ENCODE results near the gene MC1R.
"Not testable (repeated sequence)": the region's sequence is repeated elsewhere in the genome, so short reads cannot be mapped to it uniquely, and the experiment has no call there.

MC1R gene

GRCh38 chr16:89915303-89916232 is 3.1 kb upstream of the MC1R start:
- DNase-seq = no peak

- DNase-seq = peak; percentile 35
These were observed 749 bp upstream of the MC1R start for GRCh38 chr16:89917773-89918452.

DNA sequence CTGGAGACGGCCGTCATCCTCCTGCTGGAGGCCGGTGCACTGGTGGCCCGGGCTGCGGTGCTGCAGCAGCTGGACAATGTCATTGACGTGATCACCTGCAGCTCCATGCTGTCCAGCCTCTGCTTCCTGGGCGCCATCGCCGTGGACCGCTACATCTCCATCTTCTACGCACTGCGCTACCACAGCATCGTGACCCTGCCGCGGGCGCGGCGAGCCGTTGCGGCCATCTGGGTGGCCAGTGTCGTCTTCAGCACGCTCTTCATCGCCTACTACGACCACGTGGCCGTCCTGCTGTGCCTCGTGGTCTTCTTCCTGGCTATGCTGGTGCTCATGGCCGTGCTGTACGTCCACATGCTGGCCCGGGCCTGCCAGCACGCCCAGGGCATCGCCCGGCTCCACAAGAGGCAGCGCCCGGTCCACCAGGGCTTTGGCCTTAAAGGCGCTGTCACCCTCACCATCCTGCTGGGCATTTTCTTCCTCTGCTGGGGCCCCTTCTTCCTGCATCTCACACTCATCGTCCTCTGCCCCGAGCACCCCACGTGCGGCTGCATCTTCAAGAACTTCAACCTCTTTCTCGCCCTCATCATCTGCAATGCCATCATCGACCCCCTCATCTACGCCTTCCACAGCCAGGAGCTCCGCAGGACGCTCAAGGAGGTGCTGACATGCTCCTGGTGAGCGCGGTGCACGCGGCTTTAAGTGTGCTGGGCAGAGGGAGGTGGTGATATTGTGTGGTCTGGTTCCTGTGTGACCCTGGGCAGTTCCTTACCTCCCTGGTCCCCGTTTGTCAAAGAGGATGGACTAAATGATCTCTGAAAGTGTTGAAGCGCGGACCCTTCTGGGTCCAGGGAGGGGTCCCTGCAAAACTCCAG is 1.1 kb downstream of the MC1R start:
- no peak for DNase-seq

GRCh38 chr16:89920723-89921122 is 2.1 kb downstream of the MC1R start:
- DNase-seq = no peak

DNA sequence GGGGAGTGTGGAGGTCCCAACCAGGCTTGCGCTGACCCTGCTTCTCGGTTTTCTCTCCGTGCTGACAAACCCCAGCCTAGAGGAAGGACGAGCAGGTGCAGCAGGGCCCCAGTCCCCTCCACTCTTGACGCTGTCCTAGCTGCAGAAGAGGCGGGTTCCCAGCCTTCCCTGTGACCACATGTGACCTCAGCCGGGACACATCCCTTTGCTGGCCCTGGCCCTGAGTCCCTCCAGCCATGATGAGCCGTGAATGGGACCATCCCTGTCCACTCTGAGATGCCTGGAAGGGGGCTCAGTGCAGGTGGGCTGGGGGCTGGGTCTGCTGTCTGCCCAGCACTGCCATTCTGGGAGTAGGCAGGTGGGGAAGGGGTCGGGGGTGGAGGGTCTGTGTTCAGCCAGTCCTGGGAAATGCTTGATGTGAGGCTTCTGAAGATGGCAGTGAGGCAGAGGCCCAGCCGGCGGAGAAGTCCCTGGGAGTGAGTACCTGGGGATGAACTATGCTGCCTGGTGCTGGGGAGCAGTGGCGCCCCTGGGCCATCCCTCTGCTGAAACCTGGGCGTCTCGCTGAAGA is 2.6 kb downstream of the MC1R start:
- DNase-seq = no peak

GRCh38 chr16:89921702-89922476 is 3.2 kb downstream of the MC1R start:
- DNase-seq = no peak

DNA sequence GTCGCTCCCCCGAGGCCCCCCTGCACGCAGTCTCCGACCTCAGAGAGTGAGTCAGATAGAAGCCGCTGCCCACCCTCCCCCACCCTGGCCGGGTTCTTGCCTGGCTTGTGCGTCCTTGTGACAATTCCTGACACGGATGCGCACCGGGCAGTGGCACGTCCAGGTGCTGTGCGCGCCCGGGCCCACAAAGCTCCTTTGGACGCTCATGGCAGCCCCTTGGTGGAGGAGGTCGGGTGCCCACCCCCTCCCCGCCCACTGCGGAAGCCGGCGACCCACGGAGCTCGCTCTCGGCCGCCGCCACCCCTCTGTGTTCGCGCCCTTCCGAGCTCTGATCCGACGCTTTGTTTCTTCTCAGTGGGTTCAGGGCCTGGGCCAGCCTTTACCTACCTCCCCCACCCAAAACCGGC is 3.8 kb downstream of the MC1R start:
- DNase-seq = no peak

DNA sequence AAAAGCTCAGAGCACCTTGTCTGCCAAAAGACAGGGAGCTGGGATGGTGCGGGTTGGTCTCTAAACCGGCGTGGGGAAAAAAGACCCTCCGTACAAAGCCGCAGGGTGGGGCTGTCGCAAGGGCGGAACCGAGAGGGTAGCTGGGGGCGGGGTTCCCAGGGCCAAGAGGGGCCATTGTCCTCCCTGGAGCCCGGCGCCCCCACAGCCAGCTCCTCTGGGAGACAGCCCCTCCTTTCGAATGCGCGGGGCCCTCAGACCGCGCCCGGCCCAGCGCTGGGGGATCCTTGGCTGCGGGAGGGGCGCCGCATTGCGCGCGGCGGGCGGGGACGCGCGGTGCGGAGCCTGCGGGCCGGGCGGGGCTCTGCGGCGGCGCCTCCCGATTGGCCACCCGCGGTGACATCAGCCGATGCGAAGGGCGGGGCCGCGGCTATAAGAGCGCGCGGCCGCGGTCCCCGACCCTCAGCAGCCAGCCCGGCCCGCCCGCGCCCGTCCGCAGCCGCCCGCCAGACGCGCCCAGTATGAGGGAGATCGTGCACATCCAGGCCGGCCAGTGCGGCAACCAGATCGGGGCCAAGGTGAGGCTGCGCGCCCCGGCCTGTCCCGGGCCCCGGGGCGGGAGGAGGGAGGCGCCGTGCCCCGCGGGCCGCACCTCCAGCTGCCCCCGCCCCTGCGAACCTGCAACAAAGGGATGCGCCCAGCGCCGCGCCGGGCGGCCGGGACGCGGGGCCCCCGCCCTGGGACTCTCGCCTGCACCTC is 4.4 kb downstream of the MC1R start, which contains the start of gene TUBB3:
Gene TUBB3, plus strand, starts transcription at position 459 of the 756 bp plus-strand sequence. Its CDS starts 60 bp downstream, at position 519.
- DNase-seq = no peak

DNA sequence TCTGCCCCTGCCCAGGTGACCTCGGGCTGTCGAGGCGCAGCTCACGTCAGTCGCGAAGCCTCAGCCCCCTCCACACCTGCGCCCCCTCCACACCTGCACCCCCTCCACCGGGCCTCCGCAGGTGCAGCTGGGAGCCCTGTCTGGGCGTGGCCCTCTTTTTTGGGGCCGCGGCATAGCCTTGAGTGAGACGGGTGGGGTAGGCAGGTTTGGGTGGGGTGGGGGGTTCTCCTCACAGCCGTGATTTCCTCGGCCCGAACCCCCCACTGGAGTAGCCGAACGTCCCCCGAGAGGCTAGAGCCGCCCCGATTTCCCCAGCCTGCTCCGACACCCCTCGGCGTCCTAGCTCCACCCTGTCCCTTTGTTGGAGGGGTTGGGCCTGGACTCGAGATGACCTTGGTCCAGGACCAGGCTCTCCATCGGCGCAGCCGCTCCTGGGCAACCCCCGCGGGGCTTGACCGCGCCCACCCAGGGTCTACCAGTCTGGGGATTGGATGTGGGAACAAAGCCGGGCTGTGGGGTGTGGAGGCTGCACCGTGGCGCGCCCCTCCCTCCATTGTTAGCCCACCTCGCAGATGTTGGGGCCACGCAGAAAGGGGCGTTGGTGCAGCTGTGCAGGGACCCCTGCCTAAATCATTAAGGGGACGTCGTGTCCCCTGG is 5.1 kb downstream of the MC1R start:
- DNase-seq = no peak

- no peak for DNase-seq
These were observed 5.7 kb downstream of the MC1R start for GRCh38 chr16:89924297-89924924.

- no peak for DNase-seq
These were observed 6.3 kb downstream of the MC1R start for GRCh38 chr16:89924925-89925307.

DNA sequence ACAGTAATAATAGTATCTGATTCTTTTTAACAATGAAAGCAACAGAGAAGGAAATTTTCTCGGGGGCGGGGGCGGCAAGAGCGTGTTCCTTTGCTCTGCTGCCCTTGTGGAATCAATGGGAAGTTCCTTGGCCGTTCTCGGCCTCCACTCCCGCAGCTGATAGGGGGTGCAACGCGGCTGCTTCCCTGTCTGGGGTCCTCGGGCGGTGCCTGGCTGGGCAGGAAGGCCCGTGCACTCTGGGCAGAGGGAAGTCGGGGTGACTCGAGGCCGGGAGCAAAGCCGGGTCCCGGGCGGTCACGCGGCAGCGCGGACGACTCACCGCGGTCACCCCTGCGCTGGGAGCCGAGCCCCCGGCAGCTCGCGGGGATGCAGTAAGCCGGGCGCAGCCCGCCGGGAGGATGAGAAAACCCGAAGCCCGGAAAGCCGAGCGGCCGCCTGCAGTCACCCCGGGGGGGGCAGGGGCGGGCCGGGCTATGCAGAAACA is 7.0 kb downstream of the MC1R start:
- DNase-seq = no peak

GRCh38 chr16:89931305-89931896 is 12.7 kb downstream of the MC1R start:
- DNase-seq = no peak

- DNase-seq = no peak
These were observed 13.3 kb downstream of the MC1R start for GRCh38 chr16:89931964-89932363.

- DNase-seq = not testable (repeated sequence)
These were observed 15.4 kb downstream of the MC1R start for GRCh38 chr16:89934019-89934418.

- no peak for DNase-seq
These were observed 16.2 kb downstream of the MC1R start for GRCh38 chr16:89934611-89935553.

DNA sequence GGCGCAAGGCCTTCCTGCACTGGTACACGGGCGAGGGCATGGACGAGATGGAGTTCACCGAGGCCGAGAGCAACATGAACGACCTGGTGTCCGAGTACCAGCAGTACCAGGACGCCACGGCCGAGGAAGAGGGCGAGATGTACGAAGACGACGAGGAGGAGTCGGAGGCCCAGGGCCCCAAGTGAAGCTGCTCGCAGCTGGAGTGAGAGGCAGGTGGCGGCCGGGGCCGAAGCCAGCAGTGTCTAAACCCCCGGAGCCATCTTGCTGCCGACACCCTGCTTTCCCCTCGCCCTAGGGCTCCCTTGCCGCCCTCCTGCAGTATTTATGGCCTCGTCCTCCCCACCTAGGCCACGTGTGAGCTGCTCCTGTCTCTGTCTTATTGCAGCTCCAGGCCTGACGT is 17.0 kb downstream of the MC1R start:
- DNase-seq = not testable (repeated sequence)

DNA sequence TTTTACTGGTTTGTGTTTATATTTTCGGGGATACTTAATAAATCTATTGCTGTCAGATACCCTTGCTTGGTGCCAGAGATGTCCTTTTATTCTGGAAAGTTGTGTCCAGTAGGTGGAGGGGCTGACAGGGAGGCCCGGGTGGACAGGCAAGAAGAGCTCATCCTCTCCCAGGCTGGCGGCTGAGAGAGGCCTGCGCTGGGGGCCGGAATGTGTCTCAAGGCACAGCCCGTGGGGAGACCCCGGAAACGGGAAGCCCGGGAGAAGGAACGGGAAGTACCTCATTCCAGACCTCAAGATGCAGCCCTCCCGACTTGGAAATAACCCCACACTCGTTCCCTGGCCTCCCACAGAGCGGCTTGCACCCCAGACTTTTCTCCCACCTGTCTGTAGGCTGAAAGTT is 17.4 kb downstream of the MC1R start:
- DNase-seq = no peak

Data from NCI-H1417 treated with DMSO at 0.1 percent for 48 hours (cell line).